Esophagus squamous epithelium (tissue), 5 donors: ENCODE data around the gene TOB2. TPM values are rescaled to one million over a fixed set of nuclear protein-coding genes. Genes with fewer than 3 reads are reported as not detected.

ENCODE experiments used
- DNase-seq: peaks from one replicate; lab custom pipeline; 2025; lab: John Stamatoyannopoulos, UW
- H3K27ac ChIP-seq, 4 donors: fragments of 200-600 bp; sonication (generic); one replicate each; pipeline ENCODE4 v1.5.1; 2016 to 2019; ENCODE audit warnings: mild to moderate bottlenecking in 1 of 4
- H3K27me3 ChIP-seq, 4 donors: fragments of 200-600 bp; sonication (generic); 1 replicate in 3 of 4; 2 replicates in 1 of 4; pipeline versions ENCODE4 v1.5.1 to v1.6.0; 2017 to 2021; ENCODE audit warnings: antibody characterized with exemption in 1 of 4
- H3K36me3 ChIP-seq, 3 donors: fragments of 200-600 bp; sonication (generic); one replicate each; pipeline ENCODE4 v1.5.1; 2016 to 2019
- H3K4me1 ChIP-seq, 3 donors: fragments of 200-600 bp; sonication (generic); one replicate each; pipeline ENCODE4 v1.5.1; 2017 to 2019
- H3K4me3 ChIP-seq, 4 donors: fragments of 200-600 bp; sonication (generic); 1 replicate in 3 of 4; 2 replicates in 1 of 4; pipeline ENCODE4 v1.5.1; 2016 to 2019; ENCODE audit warnings: mild to moderate bottlenecking in 2 of 4, moderate library complexity in 1 of 4
- H3K9me3 ChIP-seq, 3 donors: fragments of 200-600 bp; sonication (generic); one replicate each; pipeline ENCODE4 v1.5.1; 2016 to 2019
- CTCF ChIP-seq, 6 experiments: fragments of 450-650 bp in 4 of 6; fragments of 200-600 bp in 2 of 6; sonication (generic) in 2 of 6; IDR thresholded peaks; one replicate each; pipeline ENCODE4 v1.5.1; 2016 to 2019; ENCODE audit warnings: antibody characterized with exemption in 6 of 6, mild to moderate bottlenecking in 4 of 6, moderate library complexity in 4 of 6
- POLR2A ChIP-seq, 4 donors: fragments of 450-650 bp; IDR thresholded peaks; one replicate each; pipeline ENCODE4 v1.6.1; 2017; ENCODE audit warnings: antibody characterized with exemption in 4 of 4, mild to moderate bottlenecking in 4 of 4, moderate library complexity in 3 of 4
- WGBS, 2 donors: methylation state at CpG; one replicate each; pipeline ENCODE4 v1.1.5; 2018; 5-methylcytosine and 5-hydroxymethylcytosine counted together
- intact Hi-C: fragments of 100-400 bp; cut with DNase I; formaldehyde crosslinking; loops from one replicate; pipeline ENCODE4 v1.15.0; 2022
- total RNA-seq, 4 donors: library from RNA; depleted of rRNA; stranded (reverse); fragments of >200 nt; gene quantifications; one replicate each; pipeline ENCODE4 v1.1.0, GENCODE V29; 2016
- donor health status: DM: yes; HTN: yes; CAD: no.

The TOB2 gene
- total RNA-seq, 4 donors from 2014 or later, result 15.7 to 30.5 (median 21.0) TPM

- Histone ChIP-seq H3K4me1 (no peaks in the 10 kb centered on the region), H3K4me3 (no peak overlapping the region), H3K9me3 (no peaks in the 10 kb centered on the region), H3K27me3 (no peaks in the 10 kb centered on the region), H3K36me3 (peaks cover 0 to 58% (median 0%) of the 10 kb centered on the region in 3 donors), H3K27ac (no peak overlapping the region)
- 50 to 66% methylated on average over 7 to 9 of the region's 9 CpGs for WGBS, 2 donors
- TF ChIP-seq POLR2A (IDR thresholded peaks at IDR 0.05) (no peak), CTCF (IDR thresholded peaks at IDR 0.05) (no peak)
- DNase-seq, result no peak
- intact Hi-C loops, result no loop called here
Observed at GRCh38 chr22:41425660-41426365, 20.8 kb downstream of the TOB2 start.

- H3K4me1 ChIP-seq, result peaks cover 29 to 53% (median 34%) of the 10 kb centered on the region in 3 donors
- H3K4me3 ChIP-seq, result no peak overlapping the region
- peaks cover 0 to 10% (median 0%) of the 10 kb centered on the region in 3 donors for H3K36me3 ChIP-seq
- no peak for TF ChIP-seq CTCF (IDR thresholded peaks at IDR 0.05)
- TF ChIP-seq POLR2A (IDR thresholded peaks at IDR 0.05), result no peak
- DNase-seq, result no peak
- WGBS, 2 donors, result 85 to 92% methylated on average over 2 to 8 of the region's 9 CpGs
- H3K27ac ChIP-seq, result peak overlapping the region; percentile 49 to 88 (median 81)
- intact Hi-C loops, result no loop called here
- H3K27me3 ChIP-seq, result no peaks in the 10 kb centered on the region
- no peaks in the 10 kb centered on the region for H3K9me3 ChIP-seq
Observed at GRCh38 chr22:41418717-41419116, 27.9 kb downstream of the TOB2 start.

- Histone ChIP-seq H3K27me3 (no peaks in the 10 kb centered on the region), H3K4me1 (peaks cover 29 to 59% (median 38%) of the 10 kb centered on the region in 3 donors), H3K27ac (peak overlapping the region; percentile 49 to 88 (median 81)), H3K36me3 (peaks cover 0 to under 1% (median 0%) of the 10 kb centered on the region in 3 donors), H3K9me3 (no peaks in the 10 kb centered on the region), H3K4me3 (peak overlapping the region in 1 of 4 donors; percentile 21)
- TF ChIP-seq CTCF (IDR thresholded peaks at IDR 0.05) (no peak), POLR2A (IDR thresholded peaks at IDR 0.05) (no peak)
- intact Hi-C loops, result no loop called here
- 47 to 66% methylated on average over 6 to 10 of the region's 13 CpGs for WGBS, 2 donors
- DNase-seq, result no peak
Observed at GRCh38 chr22:41417622-41418390, 28.8 kb downstream of the TOB2 start.

GRCh38 chr22:41415554-41415953 is 31.0 kb downstream of the TOB2 start:
- Histone ChIP-seq H3K36me3 (no peaks in the 10 kb centered on the region), H3K9me3 (no peaks in the 10 kb centered on the region), H3K27me3 (no peaks in the 10 kb centered on the region), H3K27ac (peak overlapping the region; percentile 7 to 100 (median 89)), H3K4me3 (peak overlapping the region in 1 of 4 donors; percentile 32), H3K4me1 (peaks cover 29 to 81% (median 50%) of the 10 kb centered on the region in 3 donors)
- DNase-seq, result no peak
- intact Hi-C loops, result no loop called here
- WGBS, 2 donors, result 97% methylated on average over 4 of the region's 4 CpGs; no CpG with 5 or more reads in 1 of the 2 donors
- TF ChIP-seq POLR2A (IDR thresholded peaks at IDR 0.05), result no peak
- no peak for TF ChIP-seq CTCF (IDR thresholded peaks at IDR 0.05)
